Naive thymus-derived CD4-positive, alpha-beta T cell (primary cell): ENCODE measurements around the gene NUCB2. TPM values are rescaled to one million over a fixed set of nuclear protein-coding genes. Genes with fewer than 3 reads are reported as not detected.

Experiments used
- ATAC-seq: fragments of 150-1000 bp; cut with Tn5 transposase; 2 replicates; pipeline ENCODE4 v1.10.0; 2021; ENCODE audit warnings: mild to moderate bottlenecking, moderate library complexity
- CTCF ChIA-PET: fragments of 350-600 bp; sonication (Branson Sonifier 250); formaldehyde crosslinking; loops from one replicate; lab custom pipeline; 2021; ENCODE audit warnings: antibody characterized with exemption; lab: Charles Lee
- POLR2A ChIA-PET: fragments of 350-600 bp; sonication (Branson Sonifier 250); formaldehyde crosslinking; loops from one replicate; lab custom pipeline; 2021; ENCODE audit warnings: antibody characterized with exemption, inconsistent platforms; lab: Charles Lee
- DNase-seq, 9 donors: peaks; one replicate each; pipeline versions ENCODE4 v3.0.0 to v3.0.0-alpha.2; 2020 to 2022; ENCODE audit warnings: mixed read lengths in 1 of 9
- H3K27ac ChIP-seq: one replicate; pipeline ENCODE4 v1.7.0; 2013; ENCODE audit warnings: mild to moderate bottlenecking, low read depth, low read length, moderate library complexity
- H3K27me3 ChIP-seq, 2 donors: one replicate each; pipeline ENCODE4 v1.7.0; 2013; ENCODE audit warnings: low read length in 2 of 2, mild to moderate bottlenecking in 2 of 2, moderate library complexity in 2 of 2; ENCODE audit not compliant: control insufficient read depth in 2 of 2, insufficient read depth in 2 of 2
- H3K36me3 ChIP-seq, 3 experiments: 1 replicate in 2 of 3; 2 replicates in 1 of 3; pipeline ENCODE4 v1.7.0; 2013; ENCODE audit warnings: low read length in 3 of 3, mild to moderate bottlenecking in 3 of 3, moderate library complexity in 1 of 3; ENCODE audit not compliant: insufficient read depth in 3 of 3, control insufficient read depth in 2 of 3
- H3K4me1 ChIP-seq, 2 donors: one replicate each; pipeline ENCODE4 v1.7.0; 2013; ENCODE audit warnings: low read length in 2 of 2, mild to moderate bottlenecking in 2 of 2, moderate library complexity in 1 of 2; ENCODE audit not compliant: control insufficient read depth in 2 of 2, insufficient read depth in 2 of 2
- H3K4me3 ChIP-seq: 2 replicates; pipeline ENCODE4 v1.7.0; 2013; ENCODE audit warnings: mild to moderate bottlenecking, low read length
- H3K9me3 ChIP-seq, 3 experiments: 1 replicate in 2 of 3; 2 replicates in 1 of 3; pipeline ENCODE4 v1.7.0; 2013; ENCODE audit warnings: low read length in 3 of 3; ENCODE audit not compliant: control insufficient read depth in 2 of 3
- H3K27ac Mint-ChIP-seq, 9 donors: one replicate each; pipeline ENCODE4 v1.8.0; 2020 to 2022; ENCODE audit warnings: mixed read lengths in 9 of 9, mild to moderate bottlenecking in 8 of 9, moderate library complexity in 5 of 9, inconsistent platforms in 2 of 9
- H3K27me3 Mint-ChIP-seq, 5 donors: one replicate each; pipeline ENCODE4 v1.8.0; 2021 to 2022; ENCODE audit warnings: mixed read lengths in 5 of 5, mild to moderate bottlenecking in 1 of 5
- H3K36me3 Mint-ChIP-seq, 5 donors: one replicate each; pipeline ENCODE4 v1.8.0; 2020 to 2022; ENCODE audit warnings: mixed read lengths in 5 of 5, mild to moderate bottlenecking in 3 of 5, inconsistent platforms in 1 of 5
- H3K4me1 Mint-ChIP-seq, 7 donors: one replicate each; pipeline ENCODE4 v1.8.0; 2020 to 2022; ENCODE audit warnings: mixed read lengths in 7 of 7, mild to moderate bottlenecking in 3 of 7, inconsistent platforms in 1 of 7
- H3K4me3 Mint-ChIP-seq, 10 donors: one replicate each; pipeline ENCODE4 v1.8.0; 2020 to 2022; ENCODE audit warnings: mild to moderate bottlenecking in 10 of 10, mixed read lengths in 10 of 10, moderate library complexity in 6 of 10, inconsistent platforms in 2 of 10
- H3K9me3 Mint-ChIP-seq, 11 donors: one replicate each; pipeline ENCODE4 v1.8.0; 2020 to 2022; ENCODE audit warnings: mixed read lengths in 11 of 11, mild to moderate bottlenecking in 4 of 11, inconsistent platforms in 1 of 11, moderate library complexity in 1 of 11
- intact Hi-C, 2 donors: fragments of 100-400 bp; cut with micrococcal nuclease; formaldehyde crosslinking; loops; one replicate each; pipeline ENCODE4 v1.15.1; 2023
- polyA plus RNA-seq, 2 donors: library from polyadenylated mRNA; unstranded; fragments of 300-500 nt; fragmentation: Illumina TruSeq; gene quantifications; one replicate each; pipeline ENCODE4 v1.2.3, GENCODE V29; 2021
- total RNA-seq, 6 experiments: library from RNA in 5 of 6; stranded (reverse) in 5 of 6; gene quantifications; 1 replicate in 5 of 6; 2 replicates in 1 of 6; pipeline ENCODE4 v1.2.3 and lab custom pipeline; 2021 to 2026

NUCB2 gene
- total and polyA plus RNA-seq, 7 experiments from 2014 or later = 72.0 to 359 (median 166) TPM

DNA sequence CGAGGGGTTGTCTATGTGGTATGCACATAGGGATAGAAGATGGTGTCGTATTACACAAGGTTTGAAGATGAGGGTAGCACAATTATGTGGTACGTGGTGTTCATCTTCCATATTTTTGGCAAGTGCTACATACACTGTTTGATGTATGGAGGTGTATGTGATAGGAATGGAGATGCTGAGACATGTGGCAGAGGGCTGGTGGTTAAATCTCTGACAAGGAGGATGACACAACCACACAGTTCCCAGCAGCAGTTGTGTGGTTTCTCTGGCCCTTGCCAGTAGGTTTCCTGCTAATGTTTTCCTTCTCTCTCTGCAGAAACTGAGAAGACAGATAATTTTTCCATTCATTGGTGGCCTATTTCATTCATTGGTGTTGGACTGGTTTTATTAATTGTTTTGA is 92.0 kb downstream of the NUCB2 start:
- Histone ChIP-seq H3K27ac (no peak overlapping the region), H3K4me3 (no peak overlapping the region), H3K36me3 (peaks cover 0 to 6% (median 0%) of the 10 kb centered on the region in 3 experiments), H3K4me1 (no peaks in the 10 kb centered on the region), H3K9me3 (peaks cover 0 to 42% (median 4%) of the 10 kb centered on the region in 3 experiments), H3K27me3 (no peaks in the 10 kb centered on the region)
- no peak overlapping the region for H3K27ac Mint-ChIP-seq
- H3K4me1 Mint-ChIP-seq = peaks cover 0 to 10% (median 0%) of the 10 kb centered on the region in 7 donors
- H3K36me3 Mint-ChIP-seq = peaks cover 39 to 57% (median 47%) of the 10 kb centered on the region in 5 donors
- ChIA-PET POLR2A (no interaction called here), CTCF (no interaction called here)
- peaks cover 8 to 56% (median 41%) of the 10 kb centered on the region in 11 donors for H3K9me3 Mint-ChIP-seq
- no peak for ATAC-seq
- no peak for DNase-seq
- H3K4me3 Mint-ChIP-seq = no peak overlapping the region
- H3K27me3 Mint-ChIP-seq = peaks cover 0 to 5% (median 0%) of the 10 kb centered on the region in 5 donors
- intact Hi-C loops = no loop called here

DNA sequence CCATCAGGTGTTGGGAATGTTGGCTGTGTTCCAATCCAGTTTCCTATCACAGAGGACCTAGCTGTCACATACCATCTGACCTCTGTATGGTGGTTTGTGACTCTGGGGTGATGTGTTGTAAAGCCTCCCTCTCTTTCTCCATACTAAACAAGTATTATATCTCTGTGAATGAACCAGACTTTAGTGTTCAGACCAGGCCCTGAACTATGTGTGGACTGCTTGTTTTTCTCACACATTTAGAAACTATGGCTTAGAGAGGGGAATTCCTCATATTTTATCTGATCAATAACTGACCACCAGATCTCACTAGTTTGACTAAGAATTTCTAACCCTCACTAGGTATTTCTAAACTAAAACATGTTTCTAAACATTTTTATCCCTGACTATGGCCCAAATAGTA is 92.6 kb downstream of the NUCB2 start:
- Mint-ChIP-seq H3K4me3 (no peak overlapping the region), H3K27me3 (peaks cover 0 to 5% (median 0%) of the 10 kb centered on the region in 5 donors), H3K9me3 (peaks cover 8 to 61% (median 41%) of the 10 kb centered on the region in 11 donors), H3K36me3 (peaks cover 39 to 58% (median 47%) of the 10 kb centered on the region in 5 donors), H3K4me1 (peaks cover 0 to 10% (median 0%) of the 10 kb centered on the region in 7 donors), H3K27ac (no peak overlapping the region)
- DNase-seq (no peak), ATAC-seq (no peak)
- Histone ChIP-seq H3K27ac (no peak overlapping the region), H3K4me3 (no peak overlapping the region), H3K27me3 (no peaks in the 10 kb centered on the region), H3K9me3 (peaks cover 0 to 45% (median 4%) of the 10 kb centered on the region in 3 experiments), H3K4me1 (no peaks in the 10 kb centered on the region), H3K36me3 (peaks cover 0 to 6% (median 0%) of the 10 kb centered on the region in 3 experiments)
- POLR2A ChIA-PET = no interaction called here
- intact Hi-C loops = no loop called here
- CTCF ChIA-PET = no interaction called here

DNA sequence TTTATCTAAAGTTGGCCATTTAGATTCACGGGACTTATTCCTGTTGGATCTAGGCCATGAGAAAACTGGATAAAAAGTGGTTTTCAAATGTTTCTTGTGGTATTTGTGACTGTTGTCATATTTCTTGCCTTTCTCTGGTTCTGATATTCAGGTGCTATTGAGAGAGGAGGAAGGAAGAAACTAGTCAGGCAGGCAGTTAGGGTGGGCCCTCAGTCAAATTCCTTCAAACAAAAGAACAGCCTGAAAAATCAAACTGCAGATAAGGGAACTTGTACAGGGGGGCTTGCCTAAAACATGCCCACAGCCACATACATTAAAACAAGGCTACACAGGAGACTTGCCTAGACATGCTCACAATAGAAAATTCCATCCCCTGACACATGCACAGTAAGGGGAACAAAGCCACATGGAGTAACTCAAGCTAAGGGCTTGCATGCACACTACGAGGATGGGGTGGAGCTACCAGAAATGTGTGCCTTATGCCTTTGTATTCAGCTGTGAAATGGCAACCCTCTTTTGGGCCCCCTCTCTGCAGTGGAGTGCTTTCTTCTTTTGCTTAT is 93.2 kb downstream of the NUCB2 start:
- Histone ChIP-seq H3K36me3 (peaks cover 0 to 6% (median 0%) of the 10 kb centered on the region in 3 experiments), H3K9me3 (peaks cover 0 to 45% (median 4%) of the 10 kb centered on the region in 3 experiments), H3K27me3 (no peaks in the 10 kb centered on the region), H3K4me3 (no peak overlapping the region), H3K4me1 (no peaks in the 10 kb centered on the region), H3K27ac (no peak overlapping the region)
- Mint-ChIP-seq H3K27ac (no peak overlapping the region), H3K9me3 (peaks cover 8 to 66% (median 43%) of the 10 kb centered on the region in 11 donors), H3K4me3 (no peak overlapping the region), H3K36me3 (peaks cover 39 to 58% (median 52%) of the 10 kb centered on the region in 5 donors), H3K4me1 (peaks cover 0 to 10% (median 0%) of the 10 kb centered on the region in 7 donors), H3K27me3 (peaks cover 0 to 5% (median 0%) of the 10 kb centered on the region in 5 donors)
- ATAC-seq = no peak
- intact Hi-C loops = no loop called here
- ChIA-PET POLR2A (no interaction called here), CTCF (no interaction called here)
- DNase-seq = no peak

DNA sequence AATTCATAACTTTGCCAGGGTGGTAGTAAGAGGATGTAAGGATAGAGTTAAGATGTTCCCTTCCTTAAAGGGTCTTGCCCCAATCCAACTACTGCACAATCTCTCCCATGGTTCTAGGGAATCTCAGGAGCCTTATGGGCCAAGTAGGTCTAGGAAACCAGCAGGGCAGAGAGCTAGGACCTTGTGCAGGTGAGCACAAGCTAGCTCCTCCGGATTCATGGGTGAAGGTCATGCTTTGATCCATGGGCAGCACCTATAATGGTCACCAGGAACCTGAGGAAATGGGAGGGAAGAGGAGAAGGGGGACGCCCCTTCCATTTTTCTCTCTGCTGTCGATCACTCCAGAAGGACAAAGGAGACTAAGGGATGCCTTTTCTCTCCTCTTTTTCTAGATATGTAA is 95.1 kb downstream of the NUCB2 start:
- Mint-ChIP-seq H3K27ac (no peak overlapping the region), H3K27me3 (no peaks in the 10 kb centered on the region), H3K9me3 (peaks cover 8 to 66% (median 44%) of the 10 kb centered on the region in 11 donors), H3K36me3 (peaks cover 39 to 58% (median 51%) of the 10 kb centered on the region in 5 donors), H3K4me1 (peaks cover 0 to 10% (median 0%) of the 10 kb centered on the region in 7 donors), H3K4me3 (no peak overlapping the region)
- intact Hi-C loops = no loop called here
- H3K4me3 ChIP-seq = no peak overlapping the region
- peaks cover 0 to 45% (median 4%) of the 10 kb centered on the region in 3 experiments for H3K9me3 ChIP-seq
- H3K27ac ChIP-seq = no peak overlapping the region
- ATAC-seq = no peak
- no peaks in the 10 kb centered on the region for H3K4me1 ChIP-seq
- no peak for DNase-seq
- ChIA-PET POLR2A (no interaction called here), CTCF (no interaction called here)
- peaks cover 0 to 6% (median 0%) of the 10 kb centered on the region in 3 experiments for H3K36me3 ChIP-seq
- H3K27me3 ChIP-seq = no peaks in the 10 kb centered on the region

DNA sequence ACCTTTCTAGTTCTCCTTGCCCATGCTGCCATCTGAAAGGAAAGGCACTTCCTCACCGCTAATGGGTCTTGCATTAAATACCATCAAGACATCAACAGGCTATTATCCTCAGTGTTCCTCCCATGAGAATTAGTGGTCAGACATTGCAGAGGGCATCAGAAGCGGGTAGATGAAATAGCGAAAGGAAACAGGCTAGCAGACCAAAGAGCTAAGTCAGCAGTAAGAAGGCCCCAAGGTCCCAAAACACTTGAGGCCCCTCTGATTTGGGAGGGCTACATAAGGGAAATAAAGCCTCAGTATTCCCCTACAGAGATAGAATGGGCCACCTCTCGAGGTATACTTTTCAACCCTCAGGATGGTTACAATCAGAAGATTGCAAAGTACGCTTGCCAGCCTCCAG is 99.0 kb downstream of the NUCB2 start:
- H3K27me3 ChIP-seq = no peaks in the 10 kb centered on the region
- peaks cover 8 to 41% (median 26%) of the 10 kb centered on the region in 11 donors for H3K9me3 Mint-ChIP-seq
- H3K4me1 ChIP-seq = no peaks in the 10 kb centered on the region
- ChIA-PET POLR2A (no interaction called here), CTCF (interaction anchor here (1.4 kb wide), 1 partner anchor 8 kb away, joined by 8 read pairs; no protein-coding TSS in a partner anchor)
- H3K27me3 Mint-ChIP-seq = peaks cover 0 to 3% (median 0%) of the 10 kb centered on the region in 5 donors
- H3K4me3 Mint-ChIP-seq = no peak overlapping the region
- H3K4me1 Mint-ChIP-seq = no peaks in the 10 kb centered on the region
- ATAC-seq (no peak), DNase-seq (no peak)
- H3K36me3 Mint-ChIP-seq = peaks cover 22 to 31% (median 25%) of the 10 kb centered on the region in 5 donors
- no peak overlapping the region for H3K27ac Mint-ChIP-seq
- no peaks in the 10 kb centered on the region for H3K36me3 ChIP-seq
- no peak overlapping the region for H3K27ac ChIP-seq
- H3K4me3 ChIP-seq = no peak overlapping the region
- intact Hi-C loops = no loop called here
- peaks cover 0 to 33% (median 4%) of the 10 kb centered on the region in 3 experiments for H3K9me3 ChIP-seq

DNA sequence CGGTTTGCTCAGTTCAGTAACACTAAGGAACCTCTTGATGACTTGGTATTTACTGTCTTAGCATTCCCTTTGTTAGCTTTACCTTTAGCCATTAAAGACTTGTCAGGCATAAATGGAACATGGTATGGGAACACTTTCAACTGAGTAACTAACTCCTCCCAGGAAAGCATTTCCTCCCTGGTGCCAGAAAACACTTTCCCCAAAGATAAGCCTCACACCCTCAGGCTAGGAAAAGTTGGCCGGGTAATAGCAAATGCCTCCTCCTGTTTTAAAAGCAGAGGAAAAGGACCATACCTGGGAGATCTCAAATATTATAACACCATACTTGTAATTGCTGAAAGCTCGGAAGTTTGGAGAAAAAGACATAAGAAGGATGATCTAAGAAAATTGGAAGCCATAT is 100.0 kb downstream of the NUCB2 start:
- H3K27me3 Mint-ChIP-seq = peaks cover 0 to 5% (median 0%) of the 10 kb centered on the region in 5 donors
- Histone ChIP-seq H3K4me3 (no peak overlapping the region), H3K4me1 (no peaks in the 10 kb centered on the region), H3K27ac (no peak overlapping the region), H3K9me3 (peaks cover 0 to 23% (median under 1%) of the 10 kb centered on the region in 3 experiments), H3K27me3 (no peaks in the 10 kb centered on the region), H3K36me3 (no peaks in the 10 kb centered on the region)
- DNase-seq (no peak), ATAC-seq (no peak)
- POLR2A ChIA-PET = no interaction called here
- no peaks in the 10 kb centered on the region for H3K4me1 Mint-ChIP-seq
- no peak overlapping the region for H3K4me3 Mint-ChIP-seq
- no peak overlapping the region for H3K27ac Mint-ChIP-seq
- intact Hi-C loops = no loop called here
- H3K9me3 Mint-ChIP-seq = peaks cover 0 to 31% (median 16%) of the 10 kb centered on the region in 11 donors
- peaks cover 13 to 22% (median 16%) of the 10 kb centered on the region in 5 donors for H3K36me3 Mint-ChIP-seq
- CTCF ChIA-PET = no interaction called here
